Esophagus squamous epithelium (tissue), 4 donors: ENCODE results near the gene BNC2.

ENCODE experiments used
- CTCF ChIP-seq, 6 experiments: fragments of 450-650 bp in 4 of 6; fragments of 200-600 bp in 2 of 6; sonication (generic) in 2 of 6; IDR thresholded peaks; one replicate each; pipeline ENCODE4 v1.5.1; 2016 to 2019; ENCODE audit warnings: antibody characterized with exemption in 6 of 6, mild to moderate bottlenecking in 4 of 6, moderate library complexity in 4 of 6
- POLR2A ChIP-seq, 4 donors: fragments of 450-650 bp; IDR thresholded peaks; one replicate each; pipeline ENCODE4 v1.6.1; 2017; ENCODE audit warnings: antibody characterized with exemption in 4 of 4, mild to moderate bottlenecking in 4 of 4, moderate library complexity in 3 of 4

- TF ChIP-seq CTCF (IDR thresholded peaks at IDR 0.05) (no peak), POLR2A (IDR thresholded peaks at IDR 0.05) (no peak)
Measured at GRCh38 chr9:16642421-16643109, 227.9 kb downstream of the BNC2 start.
